MM.1S (cell line): Measurements from ENCODE around the gene MCM7.

Source experiments
- DNase-seq: peaks from one replicate; pipeline ENCODE4 v3.0.0-alpha.2; 2015
- H2AFZ ChIP-seq: fragments of 300-600 bp; sonication (generic); 2 replicates; pipeline ENCODE4 v1.6.0; 2016; ENCODE audit warnings: antibody characterized with exemption, low read length
- H3F3A ChIP-seq: fragments of 300-600 bp; sonication (generic); 2 replicates; pipeline ENCODE4 v1.6.1; 2016; ENCODE audit warnings: mild to moderate bottlenecking, antibody characterized with exemption, low read length, moderate library complexity, mixed read lengths; ENCODE audit not compliant: insufficient read depth
- H3K27ac ChIP-seq: fragments of 300-600 bp; sonication (generic); 2 replicates; pipeline ENCODE4 v1.5.1; 2016; ENCODE audit warnings: mild to moderate bottlenecking, low read length
- H3K27me3 ChIP-seq: fragments of 300-600 bp; sonication (generic); replicated peaks from 2 replicates; pipeline ENCODE4 v1.6.0; 2016; ENCODE audit warnings: low read length; ENCODE audit not compliant: insufficient read depth
- H3K36me3 ChIP-seq: fragments of 300-600 bp; sonication (generic); replicated peaks from 2 replicates; pipeline ENCODE4 v1.6.1; 2016; ENCODE audit warnings: mild to moderate bottlenecking, low read length, mixed read lengths; ENCODE audit not compliant: insufficient read depth
- H3K4me1 ChIP-seq: fragments of 300-600 bp; sonication (generic); 2 replicates; pipeline ENCODE4 v1.6.1; 2016; ENCODE audit warnings: low read length, mixed read lengths
- H3K4me2 ChIP-seq: fragments of 300-600 bp; sonication (generic); 2 replicates; pipeline ENCODE4 v1.6.0; 2016; ENCODE audit warnings: low read depth, low read length
- H3K4me3 ChIP-seq: fragments of 300-600 bp; sonication (generic); 2 replicates; pipeline ENCODE4 v1.5.1; 2016; ENCODE audit warnings: low read length, mixed read lengths
- H3K79me2 ChIP-seq: fragments of 300-600 bp; sonication (generic); 2 replicates; pipeline ENCODE4 v1.6.1; 2016; ENCODE audit warnings: mixed run types, low read length, mixed read lengths
- H3K9ac ChIP-seq: fragments of 300-600 bp; sonication (generic); 2 replicates; pipeline ENCODE4 v1.6.1; 2016; ENCODE audit warnings: low read length, mixed read lengths
- H3K9me2 ChIP-seq: fragments of 300-600 bp; sonication (generic); replicated peaks from 2 replicates; pipeline ENCODE4 v1.6.1; 2016; ENCODE audit warnings: mild to moderate bottlenecking, low read length, mixed read lengths; ENCODE audit not compliant: insufficient read depth
- H3K9me3 ChIP-seq: fragments of 300-600 bp; sonication (generic); replicated peaks from 2 replicates; pipeline ENCODE4 v1.6.1; 2016; ENCODE audit warnings: mild to moderate bottlenecking, low read length, mixed read lengths; ENCODE audit not compliant: insufficient read depth
- H4K20me1 ChIP-seq: fragments of 300-600 bp; sonication (generic); 2 replicates; pipeline ENCODE4 v1.6.1; 2016; ENCODE audit warnings: mild to moderate bottlenecking, low read length, moderate library complexity, mixed read lengths; ENCODE audit not compliant: insufficient read depth
- EZH2 ChIP-seq: fragments of 300-600 bp; sonication (generic); optimal IDR thresholded peaks from 2 replicates; pipeline ENCODE3; 2017; ENCODE audit warnings: low read depth, mild to moderate bottlenecking, antibody characterized with exemption, low read length, mixed read lengths
- EZH2phosphoT487 ChIP-seq: fragments of 300-600 bp; sonication (generic); IDR thresholded peaks from 2 replicates; pipeline ENCODE4 v1.6.1; 2018; ENCODE audit warnings: antibody characterized with exemption, low read length
- TF ChIP-seq, protein P1 (sequence below): fragments of 300-600 bp; sonication (generic); IDR thresholded peaks from 2 replicates; pipeline ENCODE4 v1.5.1; 2016; ENCODE audit warnings: antibody characterized with exemption, low read length, mixed read lengths

The MCM7 gene

DNA sequence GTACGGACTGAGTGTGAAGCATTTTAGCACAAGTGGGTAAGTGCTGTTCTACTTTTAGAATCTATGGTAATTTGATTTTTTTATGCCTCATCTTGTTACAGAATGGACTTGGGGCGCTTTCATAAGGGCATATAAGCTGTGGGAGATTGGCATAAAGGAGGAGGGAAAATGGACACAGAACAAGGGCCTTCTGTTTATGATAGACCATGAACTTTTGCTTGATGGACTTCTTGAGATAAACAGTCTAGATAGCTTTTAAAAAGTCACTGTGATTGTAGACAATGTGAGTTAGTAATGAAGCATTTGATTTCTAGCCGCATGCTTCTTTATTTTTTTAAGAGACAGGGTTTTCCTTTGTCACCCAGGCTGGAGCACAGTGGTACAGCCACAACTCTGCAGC lies 49.6 kb downstream of the MCM7 start:
- TF ChIP-seq EZH2 (no peak), EZH2phosphoT487 (no peak)
- TF ChIP-seq, protein P1, sequence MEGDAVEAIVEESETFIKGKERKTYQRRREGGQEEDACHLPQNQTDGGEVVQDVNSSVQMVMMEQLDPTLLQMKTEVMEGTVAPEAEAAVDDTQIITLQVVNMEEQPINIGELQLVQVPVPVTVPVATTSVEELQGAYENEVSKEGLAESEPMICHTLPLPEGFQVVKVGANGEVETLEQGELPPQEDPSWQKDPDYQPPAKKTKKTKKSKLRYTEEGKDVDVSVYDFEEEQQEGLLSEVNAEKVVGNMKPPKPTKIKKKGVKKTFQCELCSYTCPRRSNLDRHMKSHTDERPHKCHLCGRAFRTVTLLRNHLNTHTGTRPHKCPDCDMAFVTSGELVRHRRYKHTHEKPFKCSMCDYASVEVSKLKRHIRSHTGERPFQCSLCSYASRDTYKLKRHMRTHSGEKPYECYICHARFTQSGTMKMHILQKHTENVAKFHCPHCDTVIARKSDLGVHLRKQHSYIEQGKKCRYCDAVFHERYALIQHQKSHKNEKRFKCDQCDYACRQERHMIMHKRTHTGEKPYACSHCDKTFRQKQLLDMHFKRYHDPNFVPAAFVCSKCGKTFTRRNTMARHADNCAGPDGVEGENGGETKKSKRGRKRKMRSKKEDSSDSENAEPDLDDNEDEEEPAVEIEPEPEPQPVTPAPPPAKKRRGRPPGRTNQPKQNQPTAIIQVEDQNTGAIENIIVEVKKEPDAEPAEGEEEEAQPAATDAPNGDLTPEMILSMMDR: no peak
- Histone ChIP-seq H3K27ac (no peak overlapping the region), H3F3A (no peaks in the 10 kb centered on the region), H4K20me1 (no peaks in the 10 kb centered on the region), H2AFZ (no peak overlapping the region), H3K4me2 (no peak overlapping the region), H3K27me3 (0 out of 2 replicates have a peak, but pooled peaks cover 4% of the 10 kb centered on the region), H3K9me2 (no peaks in the 10 kb centered on the region), H3K9me3 (no peaks in the 10 kb centered on the region), H3K4me3 (no peak overlapping the region), H3K4me1 (peaks cover 3% of the 10 kb centered on the region; the same call in 1 of the 2 replicates), H3K36me3 (no peaks in the 10 kb centered on the region), H3K9ac (no peak overlapping the region), H3K79me2 (no peaks in the 10 kb centered on the region)
- no peak for DNase-seq

DNA sequence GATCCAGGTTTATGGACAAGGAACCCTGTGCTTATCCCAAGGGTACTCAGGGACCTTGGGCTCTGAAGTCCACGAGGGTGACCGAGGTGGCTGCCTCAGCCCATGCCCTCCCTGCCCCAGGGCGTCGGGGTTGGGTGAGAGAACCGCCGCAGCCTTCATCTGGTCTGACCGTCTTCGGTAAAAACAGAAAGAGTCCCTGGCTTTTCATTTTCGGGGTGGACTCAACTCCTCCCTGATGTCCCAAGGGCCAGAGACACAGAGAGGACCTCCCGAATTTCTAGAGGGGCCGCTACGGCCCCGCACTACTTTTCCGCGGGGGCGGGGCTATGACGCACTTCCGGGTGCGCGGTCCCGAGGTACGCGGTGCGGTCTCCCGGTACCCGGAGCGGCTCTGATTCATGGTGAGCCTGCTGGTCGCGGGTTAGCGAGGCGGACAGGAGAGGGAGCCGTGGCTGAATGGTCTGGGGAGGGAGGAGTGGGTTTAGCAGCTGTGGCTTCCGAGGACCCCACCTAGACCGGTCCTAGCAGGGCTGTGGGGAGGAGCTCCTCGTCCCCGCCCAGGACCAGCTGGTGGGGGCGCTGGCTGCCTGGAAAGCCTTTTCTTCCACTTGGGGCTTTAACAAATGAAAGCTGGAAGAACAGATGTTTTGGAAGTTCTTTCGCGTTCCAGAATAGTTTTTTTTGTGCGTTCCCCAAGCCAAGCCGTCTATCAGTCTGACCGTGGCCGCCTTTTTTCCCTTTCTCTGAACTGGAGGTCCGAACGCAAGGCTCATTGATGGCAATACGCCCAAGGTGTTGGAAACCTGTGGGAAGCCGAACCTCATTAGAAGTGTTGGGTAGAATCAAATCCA lies 51.5 kb downstream of the MCM7 start, which contains the start of gene ZSCAN21:
TSS of gene ZSCAN21 (plus strand) at position 334 of the 851 bp plus-strand sequence. CDS start 7,233 bp downstream, outside the sequence.
- TF ChIP-seq EZH2 (no peak), EZH2phosphoT487 (no peak)
- TF ChIP-seq, protein P1: no peak
- peak; percentile 74 for DNase-seq
- Histone ChIP-seq H3K9me2 (no peaks in the 10 kb centered on the region), H3K4me3 (peak within 1 kb of the TSS; percentile 77), H3K79me2 (no peaks in the 10 kb centered on the region), H3K4me1 (peaks cover 3% of the 10 kb centered on the region; the same call in 1 of the 2 replicates), H3K27ac (peak within 1 kb of the TSS; percentile 44; the same call in 1 of the 2 replicates), H3K9me3 (no peaks in the 10 kb centered on the region), H3K36me3 (no peaks in the 10 kb centered on the region), H3K27me3 (0 out of 2 replicates have a peak, but pooled peaks cover 4% of the 10 kb centered on the region), H3K4me2 (peak within 1 kb of the TSS; percentile 68), H3F3A (no peaks in the 10 kb centered on the region; the same call in 1 of the 2 replicates), H2AFZ (peak within 1 kb of the TSS; percentile 84), H3K9ac (peak within 1 kb of the TSS; percentile 67), H4K20me1 (no peaks in the 10 kb centered on the region)

DNA sequence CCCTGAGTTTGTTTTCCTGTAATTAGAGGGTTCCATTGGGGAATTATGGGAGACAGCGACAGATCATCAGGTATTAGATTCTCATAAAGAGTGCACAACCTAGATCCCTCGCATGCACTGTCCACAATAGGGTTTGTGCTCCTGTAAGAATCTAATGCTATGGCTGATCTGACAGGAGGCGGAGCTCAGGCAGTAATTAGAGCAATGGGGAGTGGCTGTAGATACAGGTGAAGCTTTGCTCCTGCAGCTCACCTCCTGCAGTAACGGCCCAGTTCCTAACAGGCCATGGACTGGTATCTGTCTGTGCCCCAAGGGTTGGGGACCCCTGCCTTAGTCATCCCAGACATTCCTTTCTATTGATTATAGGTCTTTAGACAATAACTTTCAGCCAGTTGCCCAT lies 52.5 kb downstream of the MCM7 start:
- no peak overlapping the region; the same call in 1 of the 2 replicates for H3K4me2 ChIP-seq
- no peak overlapping the region for H3K4me3 ChIP-seq
- no peak for TF ChIP-seq EZH2
- TF ChIP-seq, protein P1: no peak
- no peak for TF ChIP-seq EZH2phosphoT487
- peak; percentile 7 for DNase-seq
- H3K27me3 ChIP-seq: 0 out of 2 replicates have a peak, but pooled peaks cover 4% of the 10 kb centered on the region
- H3K9ac ChIP-seq: no peak overlapping the region
- H3K79me2 ChIP-seq: no peaks in the 10 kb centered on the region
- H2AFZ ChIP-seq: peak overlapping the region; percentile 84; the same call in 1 of the 2 replicates
- peaks cover 3% of the 10 kb centered on the region; the same call in 1 of the 2 replicates for H3K4me1 ChIP-seq
- H3F3A ChIP-seq: no peaks in the 10 kb centered on the region; the same call in 1 of the 2 replicates
- H3K36me3 ChIP-seq: no peaks in the 10 kb centered on the region
- no peaks in the 10 kb centered on the region for H3K9me2 ChIP-seq
- H4K20me1 ChIP-seq: no peaks in the 10 kb centered on the region
- no peaks in the 10 kb centered on the region for H3K9me3 ChIP-seq
- H3K27ac ChIP-seq: no peak overlapping the region
